Glomerular visceral epithelial cell (primary cell): Measurements from ENCODE around the gene C20orf144.

Experiments
- DNase-seq: peaks from one replicate; pipeline ENCODE4 v3.0.0-alpha.2; 2016; ENCODE audit errors: extremely low spot score

Gene C20orf144

DNA sequence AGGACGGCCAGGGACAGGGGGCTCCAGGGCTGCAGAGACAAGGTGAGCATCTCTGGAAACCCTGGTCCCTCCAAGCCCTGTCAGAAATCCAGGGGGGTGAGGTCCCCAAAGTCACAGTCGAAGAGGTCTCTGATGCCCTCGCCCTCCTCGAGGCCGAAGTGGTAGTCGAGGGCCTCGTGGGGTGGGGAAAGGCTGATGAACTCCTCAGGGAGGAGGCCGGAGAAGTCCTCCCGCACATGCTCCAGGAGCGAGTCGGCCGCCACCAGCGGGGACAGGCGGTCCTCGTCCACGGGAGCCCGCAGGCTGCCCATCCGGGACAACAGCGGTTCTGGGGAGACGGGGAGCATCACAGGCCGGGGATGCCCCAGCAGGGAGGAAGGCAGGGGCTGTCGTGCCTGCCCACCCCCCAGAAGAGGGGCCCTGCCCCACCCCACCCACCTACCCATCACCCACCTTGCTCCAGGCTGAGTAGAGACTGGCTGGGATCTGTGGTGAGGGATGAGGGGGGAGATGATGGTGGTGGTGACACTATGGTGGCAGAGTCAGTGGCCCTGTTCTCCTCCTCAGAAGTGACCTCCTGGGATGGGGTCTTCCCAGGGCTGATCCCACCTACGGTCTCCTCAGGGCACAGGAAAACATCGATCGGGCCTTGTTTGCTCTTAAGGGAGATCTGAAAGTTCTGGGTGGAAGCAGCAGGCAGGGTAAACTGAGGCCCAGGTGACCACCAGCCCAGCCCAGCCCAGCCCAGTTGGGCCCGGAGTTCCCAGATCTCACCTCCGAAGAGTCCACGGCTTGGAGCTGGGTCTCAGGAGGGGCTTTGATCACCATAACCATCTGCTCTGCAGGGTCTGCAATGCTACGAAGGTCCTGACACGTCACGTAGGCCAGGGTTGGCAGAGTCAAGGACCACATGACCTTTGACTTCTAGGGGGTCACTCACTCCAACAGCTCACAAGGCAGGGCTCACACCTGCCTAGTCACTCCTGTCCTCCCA is 14.8 kb downstream of the C20orf144 start:
- DNase-seq = no peak

DNA sequence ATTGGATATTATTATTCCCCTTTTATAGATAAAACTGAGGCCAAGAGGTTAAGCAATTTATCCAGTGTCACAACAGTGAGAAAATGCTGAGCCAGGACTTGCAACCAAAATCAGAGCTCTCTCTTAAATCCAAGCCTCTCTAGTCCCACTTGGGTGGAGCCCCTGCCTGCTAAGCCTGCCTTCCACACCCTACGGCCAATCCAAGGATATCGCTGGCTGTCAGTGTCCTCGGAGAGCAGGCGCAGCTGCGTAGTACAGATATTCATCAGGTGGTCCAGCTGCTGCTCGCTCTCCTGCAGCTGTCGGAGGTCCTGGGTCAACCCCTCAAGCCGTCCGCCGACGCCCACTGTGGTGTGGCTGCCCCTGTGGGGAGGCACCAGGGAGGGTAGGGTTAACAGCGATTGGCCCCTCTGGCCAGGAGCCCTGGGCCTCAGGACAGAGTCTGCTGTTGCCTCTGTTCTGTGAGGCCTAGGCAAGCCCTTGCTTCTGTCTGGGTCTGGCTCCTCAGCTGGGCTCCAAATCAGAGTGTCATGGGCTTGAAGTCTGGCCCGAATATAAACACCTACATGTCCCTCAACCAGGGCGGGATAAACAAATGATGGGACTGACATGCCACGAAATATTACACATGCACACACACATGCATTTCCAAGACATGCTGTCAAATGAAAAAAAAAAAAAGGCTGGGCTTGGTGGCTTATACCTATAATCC is 16.0 kb downstream of the C20orf144 start:
- no peak for DNase-seq

DNA sequence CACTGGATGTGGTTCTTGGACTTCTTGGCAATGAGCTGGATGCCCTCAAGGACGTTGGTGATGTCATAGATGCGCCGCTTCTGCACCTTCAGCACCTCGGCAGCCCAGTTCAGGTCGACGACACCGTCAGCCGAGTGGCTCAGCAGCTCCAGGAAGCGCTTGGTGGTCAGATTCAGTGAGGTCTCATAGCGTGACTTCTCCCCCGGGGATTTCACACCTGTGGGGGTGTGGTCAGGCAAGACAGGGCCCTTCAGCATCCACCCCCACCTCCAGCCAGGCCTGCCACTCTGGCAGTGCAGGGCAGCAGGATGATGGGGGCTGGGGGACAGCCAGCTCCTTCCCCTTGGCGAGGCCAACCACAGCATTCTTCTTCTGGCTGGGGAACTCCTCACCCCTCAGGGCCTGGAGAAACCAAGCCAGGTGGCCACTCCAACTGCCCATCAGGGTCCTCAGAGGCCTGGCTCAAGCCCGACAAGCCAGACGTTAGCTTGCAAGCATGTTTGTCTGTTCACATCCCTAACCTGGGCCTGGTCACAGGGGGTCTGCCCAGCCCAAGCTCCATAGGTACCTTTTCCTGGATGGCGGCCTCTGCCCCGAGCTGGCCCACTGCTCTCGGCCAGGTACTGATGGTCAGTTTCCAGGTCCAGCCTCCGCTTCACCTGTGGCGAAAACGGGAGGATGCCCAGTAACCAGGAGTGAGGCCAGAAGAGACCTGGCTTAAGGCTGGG is 17.8 kb downstream of the C20orf144 start:
- DNase-seq = no peak

DNA sequence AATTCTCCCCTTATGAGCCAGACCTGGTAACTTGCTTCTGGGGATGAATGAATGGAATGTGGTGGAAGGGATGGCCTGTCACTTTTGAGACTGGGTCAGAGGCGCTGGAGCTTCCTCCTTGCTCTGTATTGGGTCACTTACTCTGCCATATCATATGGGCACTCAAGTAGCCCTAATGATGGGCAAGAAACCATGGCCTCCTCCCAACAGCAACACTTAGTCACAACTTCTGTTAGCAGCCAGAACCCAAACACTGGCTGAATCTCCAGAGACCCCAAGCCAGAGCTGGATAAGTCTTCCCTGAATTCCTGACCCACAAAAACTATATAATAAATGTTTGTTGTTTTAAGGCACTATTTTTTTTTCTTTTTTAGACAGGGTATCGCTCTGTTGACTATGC is 18.6 kb downstream of the C20orf144 start:
- no peak for DNase-seq

DNA sequence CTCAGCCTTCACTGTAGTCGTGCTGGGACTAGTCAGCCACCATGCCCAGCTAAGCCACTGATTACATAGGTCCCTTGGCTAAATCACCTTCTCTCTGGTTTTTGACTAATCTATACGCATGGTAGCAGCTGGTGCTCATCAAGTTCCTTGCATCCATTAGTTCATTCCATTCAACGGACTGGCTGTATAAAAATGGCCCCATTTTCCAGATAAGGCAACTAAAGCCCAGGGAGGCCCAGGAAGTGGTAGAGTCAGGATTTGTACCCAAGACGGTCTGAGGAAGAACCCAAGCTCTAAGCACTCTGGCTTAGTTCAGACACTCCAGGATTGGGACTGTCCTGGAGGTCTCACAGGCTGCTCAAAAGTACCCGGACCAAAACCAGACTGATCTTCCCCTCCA is 19.2 kb downstream of the C20orf144 start:
- DNase-seq = no peak

DNA sequence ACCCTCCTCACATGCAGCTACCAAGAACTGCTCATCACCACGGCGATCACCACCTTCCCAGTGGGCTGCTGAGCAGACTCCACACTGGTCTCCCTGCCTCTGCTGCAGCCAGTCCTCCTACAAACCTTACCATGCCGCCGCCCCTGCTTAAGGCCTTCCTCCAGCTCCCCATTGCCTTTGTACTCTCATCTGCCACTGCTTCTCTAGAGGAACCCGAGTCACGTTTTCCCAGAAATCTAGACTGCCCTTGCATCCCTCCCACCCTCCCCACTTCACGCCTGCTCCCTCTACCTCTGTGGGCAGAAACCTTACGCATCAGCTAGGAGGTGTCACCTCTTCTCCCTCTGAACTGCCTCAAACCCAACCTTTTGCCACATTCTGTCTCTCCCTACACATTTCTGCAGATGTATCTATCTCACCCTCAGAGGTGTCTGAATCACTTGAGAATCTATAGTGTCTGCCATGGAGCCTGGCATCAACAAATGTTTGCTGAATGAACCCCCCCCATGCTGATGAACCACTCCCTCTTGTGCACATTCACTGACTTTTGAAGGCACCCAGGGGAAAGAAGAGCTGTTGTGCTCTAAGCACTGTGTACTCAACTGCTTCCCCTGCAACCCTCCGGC is 19.7 kb downstream of the C20orf144 start:
- DNase-seq = no peak

DNA sequence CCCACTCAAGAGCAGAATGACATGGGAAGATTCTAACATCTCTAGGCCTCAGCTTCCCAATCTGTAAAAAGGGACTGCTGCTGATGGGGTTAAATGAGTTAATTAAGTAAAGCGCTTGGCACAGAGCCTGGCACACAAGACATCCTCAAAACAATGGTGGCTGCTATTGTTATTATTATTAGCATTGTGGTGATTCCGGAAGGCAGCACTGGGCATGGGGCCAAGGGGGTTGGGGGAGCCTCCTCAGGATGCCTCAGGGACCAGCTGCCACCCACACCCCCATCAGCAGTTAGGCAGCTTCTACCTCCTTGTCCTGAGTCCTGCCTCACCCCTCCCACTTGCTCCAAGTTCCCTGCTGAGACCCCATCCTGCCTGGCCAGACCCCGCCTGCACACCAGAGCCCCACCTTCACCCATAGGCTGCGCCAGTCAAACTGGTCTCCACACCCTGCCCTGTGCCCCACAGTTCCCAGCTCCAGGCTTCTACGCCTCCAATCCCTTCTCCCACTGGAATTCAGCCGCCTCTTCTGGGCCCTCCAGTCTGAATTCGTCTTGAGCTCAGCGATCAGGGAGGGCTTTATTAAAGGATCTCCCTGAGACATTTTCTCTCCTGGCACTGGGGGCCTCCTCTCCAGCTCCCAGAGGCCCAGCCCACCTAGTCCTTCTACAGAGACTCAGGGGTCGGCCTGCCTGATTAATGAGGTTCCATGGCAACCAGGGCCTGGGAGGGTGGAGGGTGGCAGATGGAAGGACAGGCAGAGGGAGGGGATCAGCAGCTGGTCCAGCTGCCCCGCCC is 22.6 kb downstream of the C20orf144 start:
- no peak for DNase-seq

DNA sequence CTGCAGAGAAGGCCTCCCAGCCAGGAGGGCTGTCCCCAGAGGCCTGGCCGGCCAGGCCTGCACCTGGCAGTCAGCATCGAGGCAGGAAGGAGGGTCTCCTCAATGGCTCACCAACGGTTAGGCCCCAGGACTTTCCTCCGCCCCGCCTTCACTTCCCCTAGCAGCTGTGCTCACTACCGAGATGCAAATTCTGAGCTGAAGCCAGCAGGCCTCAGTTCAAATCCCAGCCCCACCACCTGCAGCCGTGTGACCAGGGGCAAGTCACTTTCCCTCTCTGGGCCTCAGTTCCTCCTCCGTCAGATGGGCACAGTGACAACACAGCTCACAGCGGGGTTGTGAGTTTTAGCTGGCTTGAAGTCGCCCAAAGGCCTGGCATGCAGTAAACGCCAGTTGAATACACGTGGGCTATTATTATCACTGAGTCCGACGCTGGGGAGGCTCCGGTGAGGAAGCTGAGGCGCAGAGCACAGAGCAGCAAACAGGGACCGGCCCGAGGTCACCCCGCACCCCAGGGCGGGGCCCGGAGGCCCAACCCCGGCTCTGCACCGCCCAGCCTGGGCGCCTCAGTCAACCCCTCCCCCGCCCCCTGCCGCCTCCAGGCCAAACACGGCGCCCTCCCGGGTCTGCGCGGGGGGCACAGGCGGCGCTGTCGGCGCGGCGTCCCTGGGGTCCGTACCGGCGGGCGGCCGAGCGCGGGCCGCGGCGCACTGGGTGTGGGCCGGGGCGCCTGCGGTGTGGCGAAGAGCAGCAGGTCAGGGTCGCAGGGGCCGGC is 23.4 kb downstream of the C20orf144 start:
- peak; percentile 60 for DNase-seq

DNA sequence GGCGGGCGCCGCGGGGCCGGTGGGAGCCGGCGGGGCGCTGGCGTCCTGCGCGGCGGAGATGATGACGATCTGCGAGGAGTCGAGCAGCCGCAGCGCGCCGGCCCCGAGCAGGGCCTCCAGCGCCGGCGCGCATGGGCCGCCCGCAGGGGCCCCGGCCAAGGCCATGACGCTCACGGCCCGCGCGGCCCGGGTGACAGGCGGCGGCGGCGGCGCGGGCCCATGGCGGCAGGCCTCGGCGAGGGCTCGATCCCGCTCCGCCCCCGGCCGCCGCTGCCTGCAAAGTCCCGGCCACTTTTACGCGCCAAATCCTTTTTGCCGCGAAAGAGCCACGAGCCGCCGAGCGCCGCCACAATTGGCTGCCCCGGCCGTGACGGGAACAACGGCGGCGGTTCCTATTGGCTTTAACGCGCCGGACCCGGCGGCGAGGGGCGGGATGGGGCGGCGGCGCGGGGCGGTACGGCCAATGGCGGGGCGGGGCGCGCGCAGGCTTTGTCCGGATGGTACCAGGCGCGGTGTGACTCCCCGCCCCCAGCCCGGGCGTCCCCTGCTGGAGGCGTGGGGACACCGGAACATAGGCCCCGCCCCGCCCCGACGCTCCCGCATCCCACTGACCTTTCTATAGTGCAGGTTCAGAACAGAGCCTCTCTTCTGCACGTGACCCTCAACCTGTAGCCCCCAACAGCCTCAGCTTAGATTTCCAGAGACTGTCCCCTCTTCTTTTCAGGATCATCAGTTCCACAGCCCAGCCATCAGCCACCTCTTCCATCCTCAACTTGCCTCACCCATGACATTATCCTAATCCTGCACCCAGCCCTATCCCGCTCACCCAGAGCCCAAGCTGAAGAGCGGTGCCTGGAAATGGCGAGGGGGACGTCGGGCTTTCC is 24.2 kb downstream of the C20orf144 start, which contains the start of gene E2F1:
TSS of gene E2F1 (minus strand) at position 286 of the 884 bp plus-strand sequence. CDS start at position 165, 121 bp downstream.
- DNase-seq = peak; percentile 97

DNA sequence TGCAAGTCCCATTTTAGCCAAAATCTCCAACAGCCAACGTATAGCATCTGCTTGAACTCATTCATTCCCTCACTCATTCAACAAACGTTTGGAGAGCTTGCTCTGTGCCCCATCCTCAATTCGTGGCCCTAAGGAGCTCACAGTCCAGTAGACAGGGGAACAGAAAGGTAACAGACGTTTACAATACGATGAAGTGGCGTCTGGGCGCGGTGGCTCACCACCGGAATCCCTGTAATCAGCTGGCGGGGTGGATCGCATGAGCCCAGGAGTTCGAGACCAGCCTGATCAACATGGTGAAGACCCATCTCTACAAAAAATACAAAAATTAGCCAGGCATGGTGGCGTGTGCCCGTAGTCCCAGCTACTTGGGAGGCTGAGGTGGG is 24.8 kb downstream of the C20orf144 start:
- DNase-seq = no peak

DNA sequence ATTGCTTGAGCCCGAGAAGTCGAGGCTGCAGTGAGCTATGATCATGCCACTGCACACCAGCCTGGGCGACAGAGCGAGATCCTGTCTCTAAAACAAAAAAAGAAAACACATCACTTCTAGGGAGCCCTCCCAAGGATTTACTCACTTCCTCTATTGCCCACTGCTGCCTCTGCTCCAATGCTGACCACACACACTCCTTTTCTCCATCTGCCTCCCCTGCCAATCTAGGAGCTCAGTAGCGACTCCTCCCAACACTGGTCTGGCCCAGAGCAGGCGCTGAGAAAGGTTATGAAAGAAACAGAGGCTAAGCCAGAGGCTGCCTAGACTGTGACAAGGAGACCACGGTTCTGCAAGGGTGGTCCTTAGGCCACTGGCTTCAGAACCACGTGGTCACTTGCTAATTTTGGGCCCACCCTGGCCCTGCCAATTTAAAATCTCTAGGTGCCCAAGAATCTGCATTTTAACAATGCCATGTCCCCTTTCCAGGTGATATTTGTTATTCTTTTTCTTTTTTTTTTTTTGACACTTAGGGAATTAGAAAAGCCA is 25.3 kb downstream of the C20orf144 start:
- DNase-seq = no peak

DNA sequence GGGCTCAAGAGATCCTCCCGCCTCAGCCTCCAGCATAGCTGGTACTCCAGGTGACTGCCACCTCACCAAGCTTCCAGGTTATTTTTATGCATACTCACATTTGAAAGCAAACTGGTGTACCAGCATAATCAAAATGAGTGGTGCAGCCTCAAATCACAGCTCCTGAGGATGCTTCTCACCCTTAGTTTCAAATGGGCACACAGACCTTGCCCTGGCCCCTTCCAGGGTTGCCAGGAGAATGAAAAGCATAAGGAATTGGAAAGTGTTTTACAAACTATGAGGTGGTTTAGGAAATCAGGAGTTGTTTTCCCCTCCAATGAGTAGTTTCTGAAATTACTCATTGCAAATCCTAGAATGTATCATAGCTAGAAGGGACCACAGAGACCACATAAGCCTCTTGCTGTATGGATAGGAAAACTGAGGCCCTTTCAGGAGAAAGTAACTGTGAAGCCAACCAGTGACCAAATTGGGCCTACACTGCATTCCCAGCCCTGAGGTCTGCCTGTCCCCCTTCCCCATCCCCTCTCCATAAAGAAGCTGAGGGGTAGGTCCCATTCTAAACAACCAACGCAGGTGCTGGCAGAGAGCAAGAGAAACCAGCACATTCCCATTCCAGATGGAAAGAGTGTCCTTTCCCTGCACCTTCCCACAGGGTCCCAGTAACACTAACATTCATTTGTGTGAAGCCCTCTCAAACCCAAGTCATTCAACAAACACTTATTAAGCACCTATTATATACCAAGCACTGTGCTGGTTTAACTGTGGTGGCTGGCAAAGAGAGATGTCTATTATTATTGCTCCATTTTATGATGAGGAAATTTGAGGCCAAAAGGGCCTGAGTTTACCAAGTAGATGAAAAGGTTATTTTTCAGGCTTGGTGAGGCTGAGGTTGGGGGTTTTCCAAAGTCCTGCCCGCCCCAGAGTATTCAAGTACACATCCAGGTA is 26.1 kb downstream of the C20orf144 start:
- DNase-seq = no peak

DNA sequence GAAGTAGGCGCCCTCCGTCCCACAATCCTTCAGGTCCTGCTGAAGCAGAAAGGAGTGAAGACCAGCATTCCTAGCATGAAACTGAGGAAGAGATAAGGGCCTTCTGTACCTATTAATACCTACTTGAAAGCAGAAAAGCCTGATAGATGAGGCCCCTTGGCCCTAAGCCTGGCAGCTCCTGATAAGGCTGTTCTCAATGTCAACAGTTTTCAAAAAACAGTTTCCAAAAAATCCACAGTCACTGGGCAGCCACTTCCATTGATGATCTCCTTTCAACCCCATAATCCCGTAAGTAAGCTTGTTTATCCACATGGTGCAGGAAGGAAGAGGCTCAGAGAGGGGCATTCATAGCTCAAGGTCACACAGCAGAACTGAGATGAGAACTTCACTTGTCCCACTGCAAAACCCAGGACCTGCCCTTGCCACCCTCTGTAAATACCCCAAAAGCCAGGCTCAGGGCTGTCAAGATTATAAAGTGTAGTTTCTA is 26.9 kb downstream of the C20orf144 start:
- no peak for DNase-seq

DNA sequence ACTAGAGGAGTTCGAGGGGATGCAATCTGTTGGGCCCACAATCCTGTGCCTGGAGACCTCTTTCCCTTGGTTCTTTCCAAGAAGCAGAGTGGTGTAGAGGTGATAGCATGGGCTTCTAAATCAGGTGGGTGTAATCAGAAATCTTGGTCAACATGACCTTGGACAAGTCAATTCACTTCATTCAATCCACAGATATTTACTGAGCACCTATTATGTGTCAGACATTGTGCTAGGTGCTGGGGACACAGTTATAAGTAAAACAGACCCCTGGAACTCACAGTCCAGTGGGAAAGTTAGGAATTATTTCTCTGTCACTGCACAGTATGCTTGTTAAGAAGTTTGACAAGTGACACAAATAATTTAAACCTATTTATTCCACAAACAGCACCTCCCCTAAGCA is 27.4 kb downstream of the C20orf144 start:
- DNase-seq = no peak

DNA sequence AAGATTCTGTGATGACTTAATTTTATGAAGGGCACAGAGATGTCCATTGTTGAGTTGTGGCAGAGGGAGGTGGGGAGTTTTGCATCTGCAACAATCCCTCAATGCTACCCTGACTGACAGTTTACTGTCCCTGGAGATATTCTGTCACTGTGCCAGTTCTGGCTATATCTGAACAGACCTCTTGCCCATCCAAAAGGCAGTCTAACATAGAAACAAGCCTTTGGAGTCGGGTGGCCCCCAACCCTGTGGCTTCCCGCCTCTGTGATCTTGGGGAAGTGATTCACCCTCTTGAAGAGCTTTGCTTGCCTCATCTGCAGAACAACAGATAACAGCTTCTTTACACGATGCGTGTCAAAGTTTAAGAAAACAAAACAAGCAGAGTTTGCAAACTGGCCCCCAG is 27.8 kb downstream of the C20orf144 start:
- DNase-seq = peak; percentile 63

DNA sequence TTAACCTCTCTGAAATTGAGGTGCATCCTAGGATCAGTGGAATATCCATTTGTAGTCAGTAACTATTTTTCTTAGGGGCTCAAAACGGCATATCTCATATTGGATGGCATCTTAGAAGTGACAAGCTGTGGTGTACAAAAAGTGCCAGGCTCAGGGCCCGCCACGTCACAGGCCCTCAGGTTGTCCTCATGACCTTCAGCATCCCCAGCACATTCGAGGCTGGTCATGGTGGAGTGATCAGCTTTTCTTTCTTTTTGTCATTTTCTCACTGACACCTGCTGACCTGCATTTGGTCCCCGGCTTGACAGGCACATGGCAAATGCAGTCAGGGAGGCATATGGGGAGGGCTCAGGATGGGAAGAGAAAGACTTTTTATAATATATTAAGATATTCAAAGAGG is 31.2 kb downstream of the C20orf144 start:
- no peak for DNase-seq
